ENCODE measurements around the gene KRT78.

- TF ChIP-seq CTCF (conservative IDR thresholded peaks at IDR 0.05; ENCODE audit: low read depth, low read length): no peak
- no peak for TF ChIP-seq EZH2phosphoT487 (IDR thresholded peaks at IDR 0.05; ENCODE audit: borderline replicate concordance, low read length)
- TF ChIP-seq EZH2 (IDR thresholded peaks at IDR 0.05; ENCODE audit: low read length, unreplicated experiment): no peak
Measured at GRCh38 chr12:52892207-52892852, 43.5 kb upstream of the KRT78 start.
